Measurements from ENCODE around the gene PDZD2. TPM values are rescaled to one million over a fixed set of nuclear protein-coding genes. Genes with fewer than 3 reads are reported as not detected.

Gene PDZD2
- total RNA-seq, 1 donor from 2014 or later: 0.38 TPM

DNA sequence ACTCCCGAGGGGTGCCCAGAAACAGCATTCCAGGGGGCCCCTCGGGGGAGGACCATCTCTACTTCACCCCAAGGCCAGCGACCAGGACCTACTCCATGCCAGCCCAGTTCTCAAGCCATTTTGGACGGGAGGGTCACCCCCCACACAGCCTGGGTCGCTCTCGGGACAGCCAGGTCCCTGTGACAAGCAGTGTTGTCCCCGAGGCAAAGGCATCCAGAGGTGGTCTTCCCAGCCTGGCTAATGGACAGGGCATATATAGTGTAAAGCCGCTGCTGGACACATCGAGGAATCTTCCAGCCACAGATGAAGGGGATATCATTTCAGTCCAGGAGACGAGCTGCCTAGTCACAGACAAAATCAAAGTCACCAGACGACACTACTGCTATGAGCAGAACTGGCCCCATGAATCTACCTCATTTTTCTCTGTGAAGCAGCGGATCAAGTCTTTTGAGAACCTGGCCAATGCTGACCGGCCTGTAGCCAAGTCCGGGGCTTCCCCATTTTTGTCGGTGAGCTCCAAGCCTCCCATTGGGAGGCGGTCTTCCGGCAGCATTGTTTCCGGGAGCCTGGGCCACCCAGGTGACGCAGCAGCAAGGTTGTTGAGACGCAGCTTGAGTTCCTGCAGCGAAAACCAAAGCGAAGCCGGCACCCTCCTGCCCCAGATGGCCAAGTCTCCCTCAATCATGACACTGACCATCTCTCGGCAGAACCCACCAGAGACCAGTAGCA is 451.3 kb downstream of the PDZD2 start:
- DNase-seq (no peak), ATAC-seq (ENCODE audit: low read depth) (no peak)
- H3K9me3 Mint-ChIP-seq: no peaks in the 10 kb centered on the region
- TF ChIP-seq, protein P1, sequence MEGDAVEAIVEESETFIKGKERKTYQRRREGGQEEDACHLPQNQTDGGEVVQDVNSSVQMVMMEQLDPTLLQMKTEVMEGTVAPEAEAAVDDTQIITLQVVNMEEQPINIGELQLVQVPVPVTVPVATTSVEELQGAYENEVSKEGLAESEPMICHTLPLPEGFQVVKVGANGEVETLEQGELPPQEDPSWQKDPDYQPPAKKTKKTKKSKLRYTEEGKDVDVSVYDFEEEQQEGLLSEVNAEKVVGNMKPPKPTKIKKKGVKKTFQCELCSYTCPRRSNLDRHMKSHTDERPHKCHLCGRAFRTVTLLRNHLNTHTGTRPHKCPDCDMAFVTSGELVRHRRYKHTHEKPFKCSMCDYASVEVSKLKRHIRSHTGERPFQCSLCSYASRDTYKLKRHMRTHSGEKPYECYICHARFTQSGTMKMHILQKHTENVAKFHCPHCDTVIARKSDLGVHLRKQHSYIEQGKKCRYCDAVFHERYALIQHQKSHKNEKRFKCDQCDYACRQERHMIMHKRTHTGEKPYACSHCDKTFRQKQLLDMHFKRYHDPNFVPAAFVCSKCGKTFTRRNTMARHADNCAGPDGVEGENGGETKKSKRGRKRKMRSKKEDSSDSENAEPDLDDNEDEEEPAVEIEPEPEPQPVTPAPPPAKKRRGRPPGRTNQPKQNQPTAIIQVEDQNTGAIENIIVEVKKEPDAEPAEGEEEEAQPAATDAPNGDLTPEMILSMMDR (IDR thresholded peaks at IDR 0.05): no peak
- H3K4me1 Mint-ChIP-seq: peaks cover 6% of the 10 kb centered on the region
- H3K4me3 Mint-ChIP-seq: no peak overlapping the region
- intact Hi-C loops (cut with micrococcal nuclease): no loop called here
- H3K27ac Mint-ChIP-seq: no peak overlapping the region
- no peaks in the 10 kb centered on the region for H3K27me3 Mint-ChIP-seq
- POLR2A ChIA-PET: no interaction called here
- CTCF ChIA-PET: no interaction called here
- no peaks in the 10 kb centered on the region for H3K36me3 Mint-ChIP-seq (ENCODE audit: low read depth)

DNA sequence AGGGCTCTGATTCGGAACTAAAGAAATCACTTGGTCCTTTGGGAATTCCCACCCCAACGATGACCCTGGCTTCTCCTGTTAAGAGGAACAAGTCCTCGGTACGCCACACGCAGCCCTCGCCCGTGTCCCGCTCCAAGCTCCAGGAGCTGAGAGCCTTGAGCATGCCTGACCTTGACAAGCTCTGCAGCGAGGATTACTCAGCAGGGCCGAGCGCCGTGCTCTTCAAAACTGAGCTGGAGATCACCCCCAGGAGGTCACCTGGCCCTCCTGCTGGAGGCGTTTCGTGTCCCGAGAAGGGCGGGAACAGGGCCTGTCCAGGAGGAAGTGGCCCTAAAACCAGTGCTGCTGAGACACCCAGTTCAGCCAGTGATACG is 451.8 kb downstream of the PDZD2 start:
- intact Hi-C loops (cut with micrococcal nuclease): no loop called here
- Mint-ChIP-seq H3K4me1 (peaks cover 6% of the 10 kb centered on the region), H3K27me3 (no peaks in the 10 kb centered on the region), H3K27ac (no peak overlapping the region), H3K9me3 (no peaks in the 10 kb centered on the region), H3K4me3 (no peak overlapping the region), H3K36me3 (ENCODE audit: low read depth) (no peaks in the 10 kb centered on the region)
- no peak for DNase-seq
- TF ChIP-seq, protein P1 (IDR thresholded peaks at IDR 0.05): no peak
- ChIA-PET CTCF (no interaction called here), POLR2A (no interaction called here)
- no peak for ATAC-seq (ENCODE audit: low read depth)

DNA sequence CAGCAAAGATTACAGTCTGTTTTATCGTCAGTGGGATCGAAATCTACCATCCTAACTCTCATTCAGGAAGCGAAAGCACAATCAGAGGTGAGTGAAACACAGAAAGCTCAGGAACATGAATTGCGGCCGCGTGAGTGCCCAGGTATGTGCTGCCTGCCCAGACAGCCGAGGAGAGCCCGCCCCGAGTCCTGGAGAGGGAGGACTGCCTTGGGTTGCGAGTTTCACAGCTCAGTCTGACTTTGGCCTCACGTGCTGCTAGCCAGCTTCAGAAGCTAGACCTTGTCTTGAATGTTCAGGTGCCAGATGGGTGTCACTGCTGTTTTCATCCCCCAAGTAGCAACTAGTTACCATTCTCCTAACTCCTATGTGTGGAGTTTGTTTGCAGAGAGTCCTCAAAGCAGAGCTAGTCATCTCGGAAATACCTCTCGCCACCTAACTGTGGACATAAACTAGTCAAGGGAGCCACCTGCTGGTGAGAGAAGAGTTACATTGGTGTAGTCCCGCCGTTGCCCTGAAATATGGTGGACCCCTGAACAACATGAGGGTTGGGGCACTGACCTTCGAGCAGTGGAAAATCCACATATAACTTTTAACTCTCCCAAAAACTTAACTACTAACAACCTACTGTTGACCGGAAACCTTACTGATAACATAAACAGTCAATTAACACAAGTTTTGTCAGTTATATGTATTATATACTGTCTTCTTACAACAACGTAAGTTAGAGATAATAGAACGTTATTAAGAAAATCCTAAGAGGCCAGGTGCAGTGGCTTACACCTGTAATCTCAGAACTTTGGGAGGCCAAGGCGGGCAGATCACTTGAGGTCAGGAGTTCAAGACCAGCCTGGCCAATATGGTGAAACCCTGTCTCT is 454.2 kb downstream of the PDZD2 start:
- Mint-ChIP-seq H3K4me1 (peaks cover 6% of the 10 kb centered on the region), H3K27ac (no peak overlapping the region), H3K27me3 (no peaks in the 10 kb centered on the region), H3K9me3 (no peaks in the 10 kb centered on the region), H3K36me3 (ENCODE audit: low read depth) (peaks cover under 1% of the 10 kb centered on the region), H3K4me3 (no peak overlapping the region)
- intact Hi-C loops (cut with micrococcal nuclease): loop anchor here (1.0 kb wide), 2 partner anchors 268 to 512 kb away; no protein-coding TSS in a partner anchor
- TF ChIP-seq, protein P1 (IDR thresholded peaks at IDR 0.05): no peak
- ChIA-PET CTCF (interaction anchor here (0.6 to 1.7 kb wide), 11 partner anchors 12 to 564 kb away, joined by 3 to 26 read pairs (median 5); partner anchors contain the start of genes C5orf22 and DROSHA), POLR2A (interaction anchor here (0.7 kb wide), 1 partner anchor 81 kb away, joined by 4 read pairs; the partner anchor contains the start of gene GOLPH3)
- ATAC-seq (ENCODE audit: low read depth): peak; percentile 72
- DNase-seq: no peak

DNA sequence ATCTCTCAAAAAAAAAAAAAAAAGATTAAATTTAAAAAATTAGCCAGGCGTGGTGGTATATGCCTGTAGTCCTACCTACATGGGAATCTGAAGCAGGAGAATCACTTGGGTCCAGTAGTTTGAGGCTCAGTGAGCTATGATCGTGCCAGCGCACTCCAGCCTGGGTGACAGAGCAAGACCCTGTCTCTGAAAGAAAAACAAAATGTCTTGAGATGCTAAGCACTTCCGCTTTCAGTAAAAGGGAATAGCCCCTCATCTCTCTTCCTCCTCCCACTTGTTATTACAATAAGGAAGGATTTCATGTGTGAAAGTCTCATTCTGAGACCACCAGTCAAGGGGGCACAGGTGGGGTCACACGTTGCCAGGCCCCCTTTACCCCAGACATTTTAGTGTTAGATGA is 455.8 kb downstream of the PDZD2 start:
- Mint-ChIP-seq H3K27me3 (no peaks in the 10 kb centered on the region), H3K9me3 (no peaks in the 10 kb centered on the region), H3K4me1 (peaks cover 6% of the 10 kb centered on the region), H3K4me3 (no peak overlapping the region), H3K36me3 (ENCODE audit: low read depth) (peaks cover 11% of the 10 kb centered on the region), H3K27ac (no peak overlapping the region)
- ATAC-seq (ENCODE audit: low read depth) (no peak), DNase-seq (no peak)
- intact Hi-C loops (cut with micrococcal nuclease): no loop called here
- TF ChIP-seq, protein P1 (IDR thresholded peaks at IDR 0.05): no peak
- ChIA-PET POLR2A (interaction anchor here (0.7 kb wide), 1 partner anchor 14 kb away, joined by 4 read pairs; no protein-coding TSS in a partner anchor), CTCF (no interaction called here)

DNA sequence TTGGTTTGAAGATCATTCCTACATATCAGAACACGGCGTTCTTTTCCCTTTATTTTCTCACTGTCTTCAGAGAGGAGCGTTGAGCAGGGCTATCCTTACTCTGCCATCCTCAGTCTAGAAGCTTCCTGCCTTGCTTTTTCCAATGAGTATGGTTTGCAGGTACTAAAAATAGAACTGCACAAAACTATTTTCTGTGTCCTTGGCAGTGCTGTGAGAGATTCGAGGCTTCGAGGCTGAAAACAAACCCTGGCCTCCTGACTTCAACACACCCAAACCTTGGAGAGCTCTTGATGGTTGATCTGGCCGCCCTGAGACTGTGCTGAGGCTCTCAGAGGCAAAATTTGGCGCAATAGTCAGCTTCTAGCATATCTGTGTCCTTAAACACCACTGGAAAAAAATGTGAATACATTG is 456.3 kb downstream of the PDZD2 start:
- Mint-ChIP-seq H3K4me1 (peaks cover 6% of the 10 kb centered on the region), H3K9me3 (no peaks in the 10 kb centered on the region), H3K36me3 (ENCODE audit: low read depth) (peaks cover 14% of the 10 kb centered on the region), H3K4me3 (no peak overlapping the region), H3K27me3 (no peaks in the 10 kb centered on the region), H3K27ac (no peak overlapping the region)
- DNase-seq (no peak), ATAC-seq (ENCODE audit: low read depth) (no peak)
- TF ChIP-seq, protein P1 (IDR thresholded peaks at IDR 0.05): no peak
- intact Hi-C loops (cut with micrococcal nuclease): no loop called here
- ChIA-PET CTCF (interaction anchor here (0.6 kb wide), 1 partner anchor 591 kb away, joined by 3 read pairs; no protein-coding TSS in a partner anchor), POLR2A (interaction anchor here (0.7 kb wide), 1 partner anchor 14 kb away, joined by 4 read pairs; no protein-coding TSS in a partner anchor)

Data from activated B cell treated with CpG ODN at 0.5 μM for 24 hours (primary cell).